Prostate gland (tissue), 2 donors: ENCODE measurements around the gene SCO2. TPM values are rescaled to one million over a fixed set of nuclear protein-coding genes. Genes with fewer than 3 reads are reported as not detected.

ENCODE experiments used
- DNase-seq: peaks from one replicate; pipeline ENCODE4 v3.0.0-alpha.2; 2019; ENCODE audit warnings: low spot score
- H3K27ac ChIP-seq, 2 donors: fragments of 200-600 bp; sonication (generic); 2 replicates each; pipeline ENCODE4 v1.5.1; 2017 to 2019
- H3K27me3 ChIP-seq: fragments of 200-600 bp; sonication (generic); replicated peaks from 2 replicates; pipeline ENCODE4 v1.5.1; 2019; ENCODE audit not compliant: insufficient read depth
- H3K36me3 ChIP-seq, 2 donors: fragments of 200-600 bp; sonication (generic); 1 replicate in 1 of 2; 2 replicates in 1 of 2; pipeline versions ENCODE4 v1.5.1 to v1.8.1; 2017 to 2019
- H3K4me1 ChIP-seq: fragments of 200-600 bp; sonication (generic); replicated peaks from 2 replicates; pipeline ENCODE4 v1.5.1; 2019
- H3K4me3 ChIP-seq, 2 donors: fragments of 200-600 bp; sonication (generic); 2 replicates each; pipeline ENCODE4 v1.5.1; 2017 to 2019
- H3K9me3 ChIP-seq: fragments of 200-600 bp; sonication (generic); 2 replicates; pipeline ENCODE4 v1.5.1; 2017
- POLR2A ChIP-seq: fragments of 450-650 bp; IDR thresholded peaks from one replicate; pipeline ENCODE4 v1.6.1; 2016; ENCODE audit warnings: antibody characterized with exemption, mild to moderate bottlenecking
- POLR2AphosphoS5 ChIP-seq: sonication (generic); formaldehyde crosslinking; IDR thresholded peaks from one replicate; pipeline ENCODE4 v1.6.1; 2017; ENCODE audit warnings: antibody characterized with exemption
- WGBS: methylation state at CpG from one replicate; pipeline ENCODE4 v1.1.5; 2018; 5-methylcytosine and 5-hydroxymethylcytosine counted together
- intact Hi-C: fragments of 100-400 bp; cut with DNase I; formaldehyde crosslinking; loops from one replicate; pipeline ENCODE4 v1.14.2; 2022
- total RNA-seq, 2 donors: library from RNA; depleted of rRNA; stranded (reverse); fragments of >200 nt; gene quantifications; one replicate each; pipeline ENCODE4 v1.1.0, GENCODE V29; 2016
- TF ChIP-seq, protein P1 (sequence below), 4 experiments: fragments of 200-600 bp in 2 of 4; fragments of 450-650 bp in 2 of 4; sonication (generic) in 2 of 4; IDR thresholded peaks; 1 replicate in 3 of 4; 2 replicates in 1 of 4; pipeline ENCODE4 v1.5.1; 2016 to 2019; ENCODE audit warnings: antibody characterized with exemption in 4 of 4, mild to moderate bottlenecking in 2 of 4, moderate library complexity in 2 of 4

SCO2 gene
- total RNA-seq, 2 donors from 2014 or later = 1.5 to 8.3 TPM

DNA sequence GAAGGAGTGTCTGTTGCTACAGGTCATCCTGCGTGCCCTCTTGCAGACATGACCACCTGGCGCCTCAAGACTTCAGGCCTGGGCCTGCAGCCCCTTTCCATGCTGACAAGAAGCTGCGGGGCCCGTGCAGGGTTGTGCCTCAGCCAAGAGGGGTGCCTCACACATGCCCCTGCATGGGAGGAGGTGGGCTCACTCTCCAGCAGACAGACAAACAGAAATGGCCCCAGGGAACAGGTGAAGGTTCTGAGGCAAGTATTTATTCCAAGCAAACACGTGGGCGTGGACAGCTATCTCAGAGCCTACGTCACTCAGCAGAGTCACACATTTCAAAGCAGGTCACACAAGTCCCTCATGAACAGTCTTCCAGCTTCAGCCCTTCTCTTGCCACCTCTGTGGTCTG lies 43.2 kb upstream of the SCO2 start:
- intact Hi-C loops = no loop called here

DNA sequence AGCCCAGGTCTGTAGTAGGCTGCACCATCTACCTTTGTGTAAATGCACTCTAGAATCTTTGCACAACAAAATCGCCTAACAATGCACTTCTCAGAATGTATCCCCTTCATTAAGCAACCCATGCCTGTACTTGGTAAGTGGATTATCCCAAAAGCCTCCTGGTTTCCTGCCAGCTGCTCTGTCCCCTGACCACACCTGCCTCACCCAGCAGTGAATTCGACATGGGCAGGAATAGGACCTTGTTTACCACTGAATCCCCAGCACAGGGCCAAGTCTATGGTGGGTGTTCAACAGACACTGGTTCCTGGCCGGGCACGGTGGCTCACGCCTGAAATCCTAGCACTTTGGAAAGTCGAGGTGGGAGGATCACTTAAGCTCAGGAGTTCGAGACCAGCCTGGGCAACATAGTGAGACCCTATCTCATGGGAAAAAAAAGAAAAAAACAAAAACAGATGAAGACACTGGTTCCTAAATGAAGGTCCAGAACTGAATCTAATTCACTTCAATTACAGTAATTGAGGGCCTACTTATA lies 42.4 kb upstream of the SCO2 start:
- Histone ChIP-seq H3K4me1 (no peaks in the 10 kb centered on the region), H3K36me3 (no peaks in the 10 kb centered on the region), H3K27ac (no peak overlapping the region), H3K9me3 (no peaks in the 10 kb centered on the region), H3K4me3 (no peak overlapping the region), H3K27me3 (no peaks in the 10 kb centered on the region)
- WGBS = 94% methylated on average over 7 of the region's 7 CpGs
- TF ChIP-seq, protein P1, sequence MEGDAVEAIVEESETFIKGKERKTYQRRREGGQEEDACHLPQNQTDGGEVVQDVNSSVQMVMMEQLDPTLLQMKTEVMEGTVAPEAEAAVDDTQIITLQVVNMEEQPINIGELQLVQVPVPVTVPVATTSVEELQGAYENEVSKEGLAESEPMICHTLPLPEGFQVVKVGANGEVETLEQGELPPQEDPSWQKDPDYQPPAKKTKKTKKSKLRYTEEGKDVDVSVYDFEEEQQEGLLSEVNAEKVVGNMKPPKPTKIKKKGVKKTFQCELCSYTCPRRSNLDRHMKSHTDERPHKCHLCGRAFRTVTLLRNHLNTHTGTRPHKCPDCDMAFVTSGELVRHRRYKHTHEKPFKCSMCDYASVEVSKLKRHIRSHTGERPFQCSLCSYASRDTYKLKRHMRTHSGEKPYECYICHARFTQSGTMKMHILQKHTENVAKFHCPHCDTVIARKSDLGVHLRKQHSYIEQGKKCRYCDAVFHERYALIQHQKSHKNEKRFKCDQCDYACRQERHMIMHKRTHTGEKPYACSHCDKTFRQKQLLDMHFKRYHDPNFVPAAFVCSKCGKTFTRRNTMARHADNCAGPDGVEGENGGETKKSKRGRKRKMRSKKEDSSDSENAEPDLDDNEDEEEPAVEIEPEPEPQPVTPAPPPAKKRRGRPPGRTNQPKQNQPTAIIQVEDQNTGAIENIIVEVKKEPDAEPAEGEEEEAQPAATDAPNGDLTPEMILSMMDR (IDR thresholded peaks at IDR 0.05) = no peak
- TF ChIP-seq POLR2A (no peak), POLR2AphosphoS5 (no peak)
- intact Hi-C loops = no loop called here
- DNase-seq = no peak

More for the DNA sequence above, 43.2 kb upstream of the SCO2 start:
- DNase-seq = no peak
- no peak overlapping the region for H3K4me3 ChIP-seq
- no peaks in the 10 kb centered on the region for H3K36me3 ChIP-seq
- no peaks in the 10 kb centered on the region for H3K4me1 ChIP-seq
- H3K9me3 ChIP-seq = no peaks in the 10 kb centered on the region
- TF ChIP-seq POLR2A (no peak), POLR2AphosphoS5 (no peak)
- TF ChIP-seq, protein P1 (IDR thresholded peaks at IDR 0.05) = no peak
- WGBS = 71% methylated on average over 7 of the region's 7 CpGs
- no peak overlapping the region for H3K27ac ChIP-seq
- no peaks in the 10 kb centered on the region for H3K27me3 ChIP-seq

DNA sequence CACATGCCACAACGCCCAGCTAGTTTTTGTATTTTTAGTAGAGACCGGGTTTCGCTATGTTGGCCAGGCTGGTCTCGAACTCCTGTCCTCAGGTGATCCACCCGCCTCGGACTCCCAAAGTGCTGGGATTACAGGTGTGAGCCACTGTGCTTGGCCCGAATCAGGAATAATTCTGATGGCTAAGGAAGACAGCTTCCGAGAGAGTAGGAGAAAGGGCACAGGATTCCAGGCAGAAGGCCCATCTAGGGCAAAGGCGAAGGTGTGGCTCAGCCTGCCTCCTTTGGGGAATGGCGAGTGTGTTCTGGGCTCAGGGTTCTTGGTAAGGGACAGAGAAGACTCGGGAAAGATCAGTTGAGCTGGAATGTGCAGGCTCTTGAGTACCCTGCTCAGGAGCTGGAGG lies 38.9 kb upstream of the SCO2 start:
- H3K9me3 ChIP-seq = no peaks in the 10 kb centered on the region
- H3K4me1 ChIP-seq = no peaks in the 10 kb centered on the region
- H3K27me3 ChIP-seq = no peaks in the 10 kb centered on the region
- intact Hi-C loops = no loop called here
- no peak overlapping the region for H3K4me3 ChIP-seq
- no peak for DNase-seq
- 86% methylated on average over 11 of the region's 11 CpGs for WGBS
- TF ChIP-seq, protein P1 (IDR thresholded peaks at IDR 0.05) = no peak
- TF ChIP-seq POLR2A (no peak), POLR2AphosphoS5 (no peak)
- no peaks in the 10 kb centered on the region for H3K36me3 ChIP-seq
- peak overlapping the region in 1 of 2 donors; percentile 85 for H3K27ac ChIP-seq

DNA sequence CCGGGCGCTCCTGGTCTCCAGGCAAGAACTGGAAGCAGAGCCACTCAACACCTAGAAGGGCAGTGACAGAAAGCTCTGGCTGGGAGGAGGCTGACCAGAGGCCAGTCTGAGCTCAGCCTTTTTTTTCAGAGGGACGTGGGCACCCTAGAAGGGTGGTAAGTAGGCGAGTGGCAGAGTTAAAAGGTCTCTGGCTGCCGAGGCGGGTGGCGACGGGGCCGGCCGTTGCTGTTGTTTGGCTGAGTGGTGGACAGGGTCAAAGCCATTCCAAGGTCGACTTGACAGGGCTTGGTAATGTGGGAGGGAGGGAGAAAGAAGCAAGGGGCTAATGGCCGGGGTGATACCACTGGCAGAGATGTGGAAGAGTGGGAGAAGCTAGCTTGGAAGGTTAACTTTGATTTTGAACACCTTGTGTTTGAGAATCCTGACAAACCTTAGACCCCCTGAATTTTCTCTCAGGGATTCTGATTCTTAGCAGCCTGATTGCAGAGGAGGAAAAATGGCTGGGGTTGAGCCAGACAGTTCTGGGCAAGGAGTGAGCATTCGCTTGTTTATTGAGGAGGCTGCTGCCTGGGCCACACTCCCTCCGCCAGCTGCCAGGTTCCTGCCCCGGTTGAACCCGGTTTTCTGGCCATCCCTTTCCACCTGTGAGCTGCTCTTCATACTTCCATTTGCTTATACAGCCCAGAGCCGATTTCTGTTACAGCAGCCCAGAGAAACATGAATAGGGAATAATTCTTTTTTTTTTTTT lies 38.2 kb upstream of the SCO2 start:
- Histone ChIP-seq H3K9me3 (no peaks in the 10 kb centered on the region), H3K4me3 (peak overlapping the region; percentile 44 to 45), H3K36me3 (no peaks in the 10 kb centered on the region), H3K4me1 (no peaks in the 10 kb centered on the region), H3K27ac (peak overlapping the region; percentile 79 to 85), H3K27me3 (no peaks in the 10 kb centered on the region)
- 14% methylated on average over 17 of the region's 17 CpGs for WGBS
- TF ChIP-seq POLR2A = no peak
- TF ChIP-seq, protein P1 (IDR thresholded peaks at IDR 0.05) = no peak
- no peak for TF ChIP-seq POLR2AphosphoS5
- intact Hi-C loops = no loop called here
- DNase-seq = no peak
